Colonic mucosa (tissue), 4 donors: Measurements from ENCODE around the gene F13B. TPM values are rescaled to one million over a fixed set of nuclear protein-coding genes. Genes with fewer than 3 reads are reported as not detected.

Experiments used
- DNase-seq: peaks from one replicate; pipeline ENCODE4 v3.0.0-alpha.2; 2020
- H3K27ac ChIP-seq: fragments of 200-600 bp; one replicate; pipeline ENCODE4 v1.8.0; 2021
- H3K27me3 ChIP-seq: fragments of 200-600 bp; one replicate; pipeline ENCODE4 v1.8.0; 2021
- H3K36me3 ChIP-seq: fragments of 200-600 bp; one replicate; pipeline ENCODE4 v1.8.0; 2021
- H3K4me1 ChIP-seq: fragments of 200-600 bp; one replicate; pipeline ENCODE4 v1.8.0; 2021; ENCODE audit warnings: mild to moderate bottlenecking
- H3K4me3 ChIP-seq: fragments of 200-600 bp; one replicate; pipeline ENCODE4 v1.8.0; 2021
- H3K9ac ChIP-seq, 2 donors: one replicate each; pipeline ENCODE4 v1.7.0; 2013; ENCODE audit warnings: control low read depth in 2 of 2, low read depth in 2 of 2, low read length in 2 of 2
- H3K9me3 ChIP-seq: fragments of 200-600 bp; one replicate; pipeline ENCODE4 v1.8.0; 2021
- intact Hi-C: fragments of 100-400 bp; cut with DNase I; formaldehyde crosslinking; loops from one replicate; pipeline ENCODE4 v1.14.1; 2022
- total RNA-seq, 2 donors: library from RNA; stranded (reverse); fragmentation: NEBNext Ultra II Directional in 1 of 2; extraction: Animal tissue kit (Norgen Biotek cat#: 25700) in 1 of 2; gene quantifications; one replicate each; pipeline ENCODE4 v1.2.1, GENCODE V29; 2021
- TF ChIP-seq, protein P1 (sequence below): fragments of 200-600 bp; IDR thresholded peaks from one replicate; pipeline ENCODE4 v1.8.0; 2022; ENCODE audit warnings: antibody characterized with exemption, mild to moderate bottlenecking
- donor health status: healthy.
- donor health status: DM: no; HTN: no; CAD: no.
- donor health status: DM: no; HTN: no; CAD: no.

F13B gene
- total RNA-seq, 2 donors from 2014 or later: not detected

DNA sequence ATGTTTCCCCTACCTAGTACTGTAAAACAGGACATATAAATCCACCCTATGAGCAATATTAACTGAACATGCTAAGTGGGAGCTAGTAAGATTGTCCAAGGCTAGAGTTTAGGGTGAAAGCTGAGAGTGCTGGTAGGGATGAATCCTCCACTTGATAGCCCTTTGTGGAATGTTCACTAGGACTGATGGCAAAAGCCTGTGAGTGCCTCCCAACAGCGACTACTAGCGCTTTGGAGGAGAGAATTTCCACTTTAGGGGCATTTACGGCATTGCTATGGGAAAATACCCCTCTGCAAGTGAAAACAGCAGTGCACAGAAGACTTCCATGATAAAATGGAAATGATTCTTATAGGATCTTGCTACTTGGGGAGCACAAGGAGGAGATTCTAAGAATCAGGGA, 53.8 kb downstream of the F13B start:
- H3K27me3 ChIP-seq: no peaks in the 10 kb centered on the region
- TF ChIP-seq, protein P1, sequence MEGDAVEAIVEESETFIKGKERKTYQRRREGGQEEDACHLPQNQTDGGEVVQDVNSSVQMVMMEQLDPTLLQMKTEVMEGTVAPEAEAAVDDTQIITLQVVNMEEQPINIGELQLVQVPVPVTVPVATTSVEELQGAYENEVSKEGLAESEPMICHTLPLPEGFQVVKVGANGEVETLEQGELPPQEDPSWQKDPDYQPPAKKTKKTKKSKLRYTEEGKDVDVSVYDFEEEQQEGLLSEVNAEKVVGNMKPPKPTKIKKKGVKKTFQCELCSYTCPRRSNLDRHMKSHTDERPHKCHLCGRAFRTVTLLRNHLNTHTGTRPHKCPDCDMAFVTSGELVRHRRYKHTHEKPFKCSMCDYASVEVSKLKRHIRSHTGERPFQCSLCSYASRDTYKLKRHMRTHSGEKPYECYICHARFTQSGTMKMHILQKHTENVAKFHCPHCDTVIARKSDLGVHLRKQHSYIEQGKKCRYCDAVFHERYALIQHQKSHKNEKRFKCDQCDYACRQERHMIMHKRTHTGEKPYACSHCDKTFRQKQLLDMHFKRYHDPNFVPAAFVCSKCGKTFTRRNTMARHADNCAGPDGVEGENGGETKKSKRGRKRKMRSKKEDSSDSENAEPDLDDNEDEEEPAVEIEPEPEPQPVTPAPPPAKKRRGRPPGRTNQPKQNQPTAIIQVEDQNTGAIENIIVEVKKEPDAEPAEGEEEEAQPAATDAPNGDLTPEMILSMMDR: no peak
- no peaks in the 10 kb centered on the region for H3K36me3 ChIP-seq
- H3K4me1 ChIP-seq: no peaks in the 10 kb centered on the region
- no peak overlapping the region for H3K27ac ChIP-seq
- H3K4me3 ChIP-seq: no peak overlapping the region
- DNase-seq: no peak
- intact Hi-C loops: no loop called here
- H3K9ac ChIP-seq: no peak overlapping the region
- H3K9me3 ChIP-seq: no peaks in the 10 kb centered on the region

DNA sequence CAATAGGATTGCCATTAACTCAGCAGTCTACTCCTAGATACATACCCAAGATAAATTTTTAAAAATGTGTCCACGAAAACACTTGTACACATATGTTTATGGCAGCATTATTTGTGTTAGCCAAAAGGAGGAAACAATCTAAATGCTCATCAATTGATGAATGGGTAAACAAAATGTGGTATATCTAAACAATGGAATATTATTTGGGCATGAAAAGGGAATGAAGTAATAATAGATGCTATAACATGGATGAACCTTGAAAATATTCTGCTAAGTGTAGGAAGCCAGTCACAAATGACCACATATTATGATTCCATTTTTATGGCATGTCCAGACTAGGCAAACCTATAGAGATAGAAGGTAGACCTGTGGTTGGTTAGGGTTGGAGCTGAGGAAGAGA, 55.4 kb downstream of the F13B start:
- H3K4me3 ChIP-seq: no peak overlapping the region
- TF ChIP-seq, protein P1: no peak
- DNase-seq: no peak

DNA sequence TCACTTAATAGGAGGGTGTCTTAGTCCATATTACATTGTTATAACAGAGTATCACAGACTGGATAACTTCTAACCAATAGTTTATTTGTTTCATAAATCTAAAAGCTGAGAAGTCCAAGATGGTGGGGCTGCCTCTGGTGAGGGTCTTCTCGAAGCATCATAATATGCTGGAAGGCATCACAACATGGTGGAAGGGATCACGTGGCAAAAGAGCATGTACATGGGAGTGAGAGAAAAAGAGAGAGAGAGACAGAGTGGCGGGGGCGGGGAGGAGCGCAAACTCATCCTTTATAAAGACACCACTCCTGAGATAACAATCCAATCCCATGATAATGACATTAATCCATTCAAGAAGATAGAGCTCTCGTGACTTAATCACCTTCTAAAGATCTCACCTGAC, 58.2 kb downstream of the F13B start:
- no peak overlapping the region for H3K27ac ChIP-seq
- TF ChIP-seq, protein P1: no peak
- intact Hi-C loops: no loop called here
- no peaks in the 10 kb centered on the region for H3K27me3 ChIP-seq
- H3K4me3 ChIP-seq: no peak overlapping the region
- no peak for DNase-seq
- H3K36me3 ChIP-seq: no peaks in the 10 kb centered on the region
- no peaks in the 10 kb centered on the region for H3K4me1 ChIP-seq
- H3K9ac ChIP-seq: no peak overlapping the region
- no peaks in the 10 kb centered on the region for H3K9me3 ChIP-seq

More for the DNA sequence above, 55.4 kb downstream of the F13B start:
- H3K9ac ChIP-seq: no peak overlapping the region
- intact Hi-C loops: no loop called here
- H3K36me3 ChIP-seq: no peaks in the 10 kb centered on the region
- H3K27ac ChIP-seq: no peak overlapping the region
- H3K27me3 ChIP-seq: no peaks in the 10 kb centered on the region
- H3K9me3 ChIP-seq: no peaks in the 10 kb centered on the region
- H3K4me1 ChIP-seq: no peaks in the 10 kb centered on the region

DNA sequence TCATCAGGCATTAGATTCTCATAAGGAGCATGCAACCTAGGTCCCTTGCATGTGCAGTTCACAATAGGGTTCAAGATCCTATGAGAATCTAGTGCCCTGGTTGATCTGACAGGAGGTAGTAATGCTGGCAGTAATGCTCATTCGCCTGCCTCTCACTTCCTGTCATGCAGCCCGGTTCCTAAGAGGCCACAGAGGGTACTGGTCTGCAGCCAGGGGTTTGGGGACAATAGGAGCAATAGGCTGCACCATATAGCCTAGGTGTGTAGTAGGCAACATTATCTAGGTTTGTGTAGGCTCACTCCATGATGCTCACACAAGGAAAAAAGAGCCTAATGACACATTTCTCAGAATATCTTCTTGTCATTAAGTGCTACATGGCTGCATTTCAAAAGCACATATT, 63.9 kb downstream of the F13B start:
- TF ChIP-seq, protein P1: no peak
- no peak overlapping the region for H3K9ac ChIP-seq
- H3K27ac ChIP-seq: no peak overlapping the region
- no peak for DNase-seq
- no peaks in the 10 kb centered on the region for H3K36me3 ChIP-seq
- H3K9me3 ChIP-seq: no peaks in the 10 kb centered on the region
- no peaks in the 10 kb centered on the region for H3K4me1 ChIP-seq
- intact Hi-C loops: no loop called here
- no peak overlapping the region for H3K4me3 ChIP-seq
- no peaks in the 10 kb centered on the region for H3K27me3 ChIP-seq

DNA sequence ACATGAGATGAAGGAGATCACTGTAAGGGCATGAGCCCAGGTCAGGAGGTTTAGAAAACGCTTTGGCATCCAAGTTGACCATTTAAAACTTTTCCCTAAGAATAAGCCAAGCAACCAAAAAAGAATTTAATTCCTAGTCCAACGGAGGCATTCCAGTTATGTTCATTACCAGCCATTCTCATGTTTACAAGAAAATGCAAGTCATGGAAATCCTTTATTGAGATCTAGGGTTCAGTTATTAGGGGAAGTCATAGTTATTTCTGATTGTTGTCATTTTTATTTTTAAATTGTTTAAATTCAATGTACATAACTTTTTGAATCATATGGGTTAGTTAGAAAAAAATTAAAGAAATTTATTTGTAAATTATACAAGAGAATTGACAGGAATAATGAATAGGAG, 65.2 kb downstream of the F13B start:
- Histone ChIP-seq H3K27ac (no peak overlapping the region), H3K4me3 (no peak overlapping the region), H3K9ac (no peak overlapping the region), H3K9me3 (no peaks in the 10 kb centered on the region), H3K36me3 (no peaks in the 10 kb centered on the region), H3K4me1 (no peaks in the 10 kb centered on the region), H3K27me3 (no peaks in the 10 kb centered on the region)
- TF ChIP-seq, protein P1: no peak
- DNase-seq: no peak
- intact Hi-C loops: no loop called here

DNA sequence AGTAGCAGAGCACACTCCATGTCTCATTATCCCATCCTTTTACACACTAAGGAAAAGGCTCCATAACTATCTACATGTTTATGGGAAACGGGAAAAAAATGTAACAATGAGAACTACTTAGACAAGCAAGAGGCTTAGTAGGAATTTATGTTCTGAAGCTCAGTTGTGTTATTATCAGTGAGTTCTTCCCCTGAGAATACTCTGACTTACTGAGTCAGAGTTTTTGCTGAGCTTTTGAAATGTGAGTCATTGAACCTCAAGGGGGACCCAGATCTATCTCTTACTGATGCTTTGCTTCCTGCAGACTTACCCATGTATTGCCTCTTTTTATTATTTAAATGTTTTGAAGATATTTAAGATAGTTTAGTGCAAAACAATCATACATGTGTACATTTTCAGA, 69.6 kb downstream of the F13B start:
- intact Hi-C loops: no loop called here
- no peaks in the 10 kb centered on the region for H3K4me1 ChIP-seq
- no peak overlapping the region for H3K4me3 ChIP-seq
- no peaks in the 10 kb centered on the region for H3K27me3 ChIP-seq
- H3K36me3 ChIP-seq: no peaks in the 10 kb centered on the region
- TF ChIP-seq, protein P1: no peak
- no peak for DNase-seq
- no peaks in the 10 kb centered on the region for H3K9me3 ChIP-seq
- no peak overlapping the region for H3K27ac ChIP-seq
- H3K9ac ChIP-seq: no peak overlapping the region
